DOHH2 (cell line): ENCODE results near the gene YPEL1.
A peak's percentile ranks its signal among the peaks of the same experiment; 100 is the strongest.

Experiments used
- H3F3A ChIP-seq: fragments of 200-600 bp; sonication (generic), shearing (Covaris generic); 2 replicates; pipeline ENCODE4 v1.6.0; 2016; ENCODE audit warnings: antibody characterized with exemption, mild to moderate bottlenecking; ENCODE audit not compliant: control insufficient read depth, insufficient read depth
- H3K27ac ChIP-seq: fragments of 200-600 bp; sonication (generic); 2 replicates; pipeline ENCODE4 v1.5.1; 2014; ENCODE audit warnings: low read depth, mild to moderate bottlenecking, low read length, moderate library complexity
- H3K27me3 ChIP-seq: fragments of 200-600 bp; sonication (generic); 2 replicates; pipeline ENCODE4 v1.6.1; 2014; ENCODE audit warnings: mild to moderate bottlenecking, low read length, mixed read lengths; ENCODE audit not compliant: control insufficient read depth
- H3K36me3 ChIP-seq: fragments of 200-600 bp; sonication (generic); 2 replicates; pipeline ENCODE4 v1.6.1; 2014; ENCODE audit warnings: mild to moderate bottlenecking, low read length, moderate library complexity, mixed read lengths; ENCODE audit not compliant: control insufficient read depth
- H3K4me1 ChIP-seq: fragments of 200-600 bp; sonication (generic); 2 replicates; pipeline ENCODE4 v1.6.1; 2014; ENCODE audit warnings: mild to moderate bottlenecking, low read length, mixed read lengths; ENCODE audit not compliant: control insufficient read depth
- H3K4me2 ChIP-seq: fragments of 200-600 bp; sonication (generic); 2 replicates; pipeline ENCODE4 v1.6.0; 2014; ENCODE audit warnings: mild to moderate bottlenecking, low read length, moderate library complexity
- H3K4me3 ChIP-seq: fragments of 200-600 bp; sonication (generic); 2 replicates; pipeline ENCODE4 v1.5.1; 2014; ENCODE audit warnings: mild to moderate bottlenecking, low read length, mixed read lengths
- H3K79me2 ChIP-seq: fragments of 200-600 bp; sonication (generic); 2 replicates; pipeline ENCODE4 v1.6.1; 2014; ENCODE audit warnings: mild to moderate bottlenecking, low read length, mixed read lengths; ENCODE audit not compliant: control insufficient read depth
- H3K9me2 ChIP-seq: fragments of 200-600 bp; sonication (generic); replicated peaks from 2 replicates; pipeline ENCODE4 v1.6.1; 2014; ENCODE audit warnings: mild to moderate bottlenecking, low read length, mixed read lengths; ENCODE audit not compliant: control insufficient read depth
- H3K9me3 ChIP-seq: fragments of 200-600 bp; sonication (generic); 2 replicates; pipeline ENCODE4 v1.6.1; 2014; ENCODE audit warnings: antibody characterized with exemption, low read length, mixed read lengths; ENCODE audit not compliant: control insufficient read depth, insufficient read depth
- H4K20me1 ChIP-seq: fragments of 200-600 bp; sonication (generic); 2 replicates; pipeline ENCODE4 v1.6.0; 2014; ENCODE audit warnings: low read depth, mild to moderate bottlenecking, antibody characterized with exemption, low read length, moderate library complexity; ENCODE audit not compliant: control insufficient read depth, insufficient read depth
- CTCF ChIP-seq: fragments of 200-600 bp; sonication (generic); IDR thresholded peaks from one replicate; pipeline ENCODE4 v1.5.1; 2014; ENCODE audit warnings: antibody characterized with exemption, mild to moderate bottlenecking, low read depth, low read length; ENCODE audit not compliant: poor library complexity, severe bottlenecking
- EZH2phosphoT487 ChIP-seq: fragments of 200-600 bp; sonication (generic); IDR thresholded peaks from 2 replicates; pipeline ENCODE4 v1.6.1; 2017; ENCODE audit warnings: borderline replicate concordance, mild to moderate bottlenecking, antibody characterized with exemption, low read length, moderate library complexity, mixed read lengths

The YPEL1 gene

GRCh38 chr22:21709688-21710087 lies 25.9 kb downstream of the YPEL1 start:
- no peaks in the 10 kb centered on the region for H3K9me2 ChIP-seq
- H3K27ac ChIP-seq = no peak overlapping the region
- no peaks in the 10 kb centered on the region for H3K9me3 ChIP-seq
- no peak for TF ChIP-seq CTCF
- TF ChIP-seq EZH2phosphoT487 = no peak
- peaks cover 21% of the 10 kb centered on the region for H3K4me1 ChIP-seq
- H3K79me2 ChIP-seq = no peaks in the 10 kb centered on the region
- no peaks in the 10 kb centered on the region for H3K27me3 ChIP-seq
- H4K20me1 ChIP-seq = no peaks in the 10 kb centered on the region
- no peak overlapping the region for H3K4me3 ChIP-seq
- H3K4me2 ChIP-seq = no peak overlapping the region
- H3K36me3 ChIP-seq = no peaks in the 10 kb centered on the region
- peaks cover 7% of the 10 kb centered on the region; the same call in 1 of the 2 replicates for H3F3A ChIP-seq

GRCh38 chr22:21708960-21709359 lies 26.6 kb downstream of the YPEL1 start:
- Histone ChIP-seq H3K36me3 (no peaks in the 10 kb centered on the region), H3K4me3 (no peak overlapping the region), H3F3A (peaks cover 7% of the 10 kb centered on the region; the same call in 1 of the 2 replicates), H3K79me2 (no peaks in the 10 kb centered on the region), H3K27me3 (no peaks in the 10 kb centered on the region), H3K4me2 (no peak overlapping the region), H3K4me1 (peaks cover 21% of the 10 kb centered on the region), H3K9me2 (no peaks in the 10 kb centered on the region), H3K27ac (no peak overlapping the region), H3K9me3 (no peaks in the 10 kb centered on the region), H4K20me1 (no peaks in the 10 kb centered on the region)
- TF ChIP-seq CTCF = no peak
- no peak for TF ChIP-seq EZH2phosphoT487

- H3K27ac ChIP-seq = peak overlapping the region; percentile 26; the same call in 1 of the 2 replicates
Observed at GRCh38 chr22:21707677-21708076, 27.9 kb downstream of the YPEL1 start.

More at GRCh38 chr22:21707677-21708076, 27.9 kb downstream of the YPEL1 start:
- Histone ChIP-seq H3K4me3 (peak overlapping the region; percentile 39; the same call in 1 of the 2 replicates), H3K79me2 (no peaks in the 10 kb centered on the region), H3F3A (peaks cover 7% of the 10 kb centered on the region; the same call in 1 of the 2 replicates), H3K4me1 (peaks cover 14% of the 10 kb centered on the region), H3K9me3 (no peaks in the 10 kb centered on the region), H3K27me3 (no peaks in the 10 kb centered on the region), H3K36me3 (no peaks in the 10 kb centered on the region), H4K20me1 (no peaks in the 10 kb centered on the region), H3K9me2 (no peaks in the 10 kb centered on the region), H3K4me2 (peak overlapping the region; percentile 60)
- no peak for TF ChIP-seq EZH2phosphoT487
- TF ChIP-seq CTCF = no peak
